Measurements from ENCODE around the gene OXLD1. TPM values are rescaled to one million over a fixed set of nuclear protein-coding genes. Genes with fewer than 3 reads are reported as not detected.
A peak's percentile ranks its signal among the peaks of the same experiment; 100 is the strongest.

The OXLD1 gene
- total RNA-seq, 1 experiment from 2014 or later: 36.1 TPM

DNA sequence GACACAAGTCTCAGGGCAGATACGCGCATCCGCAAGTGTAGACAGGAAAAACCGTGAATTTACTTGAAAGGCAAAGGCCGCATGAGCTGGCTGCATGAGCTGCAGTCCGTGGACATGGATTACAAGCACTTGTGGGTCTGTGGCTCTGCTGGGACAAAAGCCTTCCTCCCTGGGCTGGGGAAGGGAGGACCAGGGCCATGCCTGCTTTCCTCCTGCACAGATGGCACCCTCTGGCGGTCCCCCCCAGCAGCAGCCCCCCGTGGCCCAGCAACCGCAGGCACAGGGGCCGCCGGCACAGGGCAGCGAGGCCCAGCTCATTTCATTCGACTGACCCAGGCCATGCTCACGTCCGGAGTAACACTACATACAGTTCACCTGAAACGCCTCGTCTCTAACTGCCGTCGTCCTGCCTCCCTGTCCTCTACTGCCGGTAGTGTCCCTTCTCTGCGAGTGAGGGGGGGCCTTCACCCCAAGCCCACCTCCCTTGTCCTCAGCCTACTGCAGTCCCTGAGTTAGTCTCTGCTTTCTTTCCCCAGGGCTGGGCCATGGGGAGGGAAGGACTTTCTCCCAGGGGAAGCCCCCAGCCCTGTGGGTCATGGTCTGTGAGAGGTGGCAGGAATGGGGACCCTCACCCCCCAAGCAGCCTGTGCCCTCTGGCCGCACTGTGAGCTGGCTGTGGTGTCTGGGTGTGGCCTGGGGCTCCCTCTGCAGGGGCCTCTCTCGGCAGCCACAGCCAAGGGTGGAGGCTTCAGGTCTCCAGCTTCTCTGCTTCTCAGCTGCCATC, 35.1 kb upstream of the OXLD1 start:
- peaks cover 62% of the 10 kb centered on the region for H3K36me3 ChIP-seq (ENCODE audit: insufficient read depth, low read length, poor library complexity, severe bottlenecking)
- no peaks in the 10 kb centered on the region for H3K9me3 ChIP-seq (ENCODE audit: low read depth, low read length, poor library complexity, severe bottlenecking)
- intact Hi-C loops (cut with micrococcal nuclease; ENCODE audit: unreplicated experiment): no loop called here
- ChIA-PET POLR2A (ENCODE audit: low non-redundant PET) (interaction anchor here (0.7 kb wide), 1 partner anchor 365 kb away, joined by 3 read pairs; no protein-coding TSS in a partner anchor), CTCF (no interaction called here)
- H3K27me3 ChIP-seq (replicated peaks; ENCODE audit: insufficient read depth, low read depth, low read length, poor library complexity): no peaks in the 10 kb centered on the region
- H3K27ac ChIP-seq (ENCODE audit: low read depth, low read length, poor library complexity, severe bottlenecking): peak overlapping the region; percentile 97
- DNase-seq (ENCODE audit: low spot score): no peak
- no TSS peak for BruUV-seq (replicated peaks)
- TF ChIP-seq, protein P1, sequence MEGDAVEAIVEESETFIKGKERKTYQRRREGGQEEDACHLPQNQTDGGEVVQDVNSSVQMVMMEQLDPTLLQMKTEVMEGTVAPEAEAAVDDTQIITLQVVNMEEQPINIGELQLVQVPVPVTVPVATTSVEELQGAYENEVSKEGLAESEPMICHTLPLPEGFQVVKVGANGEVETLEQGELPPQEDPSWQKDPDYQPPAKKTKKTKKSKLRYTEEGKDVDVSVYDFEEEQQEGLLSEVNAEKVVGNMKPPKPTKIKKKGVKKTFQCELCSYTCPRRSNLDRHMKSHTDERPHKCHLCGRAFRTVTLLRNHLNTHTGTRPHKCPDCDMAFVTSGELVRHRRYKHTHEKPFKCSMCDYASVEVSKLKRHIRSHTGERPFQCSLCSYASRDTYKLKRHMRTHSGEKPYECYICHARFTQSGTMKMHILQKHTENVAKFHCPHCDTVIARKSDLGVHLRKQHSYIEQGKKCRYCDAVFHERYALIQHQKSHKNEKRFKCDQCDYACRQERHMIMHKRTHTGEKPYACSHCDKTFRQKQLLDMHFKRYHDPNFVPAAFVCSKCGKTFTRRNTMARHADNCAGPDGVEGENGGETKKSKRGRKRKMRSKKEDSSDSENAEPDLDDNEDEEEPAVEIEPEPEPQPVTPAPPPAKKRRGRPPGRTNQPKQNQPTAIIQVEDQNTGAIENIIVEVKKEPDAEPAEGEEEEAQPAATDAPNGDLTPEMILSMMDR (conservative IDR thresholded peaks at IDR 0.05; ENCODE audit: low read depth, low read length): 0 out of 2 replicates have a peak, but pooled peaks have one; percentile 9
- no peak for TF ChIP-seq EZH2 (IDR thresholded peaks at IDR 0.05; ENCODE audit: borderline replicate concordance, low read depth, low read length, poor library complexity, severe bottlenecking)
- peaks cover 23% of the 10 kb centered on the region for H3K4me1 ChIP-seq (ENCODE audit: insufficient read depth, low read length, poor library complexity, severe bottlenecking)
- H3K4me3 ChIP-seq (ENCODE audit: low read depth, low read length, poor library complexity, severe bottlenecking): peak overlapping the region; percentile 98

DNA sequence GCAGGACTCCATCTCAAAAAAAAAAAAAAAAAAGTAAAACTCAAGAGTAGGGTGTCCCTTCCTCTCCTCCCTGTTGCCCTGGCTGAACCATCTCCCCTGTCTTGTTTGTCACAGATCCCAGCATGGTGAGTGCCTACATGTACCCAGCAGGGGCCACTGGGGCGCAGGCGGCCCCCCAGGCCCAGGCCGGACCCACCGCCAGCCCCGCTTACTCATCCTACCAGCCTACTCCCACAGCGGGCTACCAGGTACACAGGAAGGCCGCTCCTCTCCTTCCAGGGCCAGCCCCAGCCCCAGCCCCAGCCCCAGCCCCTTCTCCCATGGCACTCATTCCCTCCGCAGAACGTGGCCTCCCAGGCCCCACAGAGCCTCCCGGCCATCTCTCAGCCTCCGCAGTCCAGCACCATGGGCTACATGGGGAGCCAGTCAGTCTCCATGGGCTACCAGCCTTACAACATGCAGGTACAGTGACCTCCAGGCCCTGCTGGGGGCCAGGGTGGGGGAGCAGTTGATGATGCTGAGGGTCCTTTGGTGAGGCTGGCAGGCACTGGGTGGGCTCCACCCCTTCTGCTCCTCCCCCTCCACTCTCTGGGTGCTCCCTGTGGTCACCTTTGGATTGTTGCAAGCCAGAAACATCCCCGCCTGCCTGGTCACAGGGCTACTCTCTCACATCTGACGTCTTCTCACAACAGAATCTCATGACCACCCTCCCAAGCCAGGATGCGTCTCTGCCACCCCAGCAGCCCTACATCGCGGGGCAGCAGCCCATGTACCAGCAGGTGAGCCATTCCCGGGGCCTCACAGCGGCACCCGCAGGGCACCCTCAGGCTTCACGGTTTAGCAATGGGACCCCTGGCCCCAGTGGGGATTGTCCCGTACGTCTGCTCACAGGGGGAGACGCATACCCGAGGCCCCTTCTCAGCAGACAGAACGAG, 34.2 kb upstream of the OXLD1 start:
- Histone ChIP-seq H3K4me3 (ENCODE audit: low read depth, low read length, poor library complexity, severe bottlenecking) (no peak overlapping the region), H3K27ac (ENCODE audit: low read depth, low read length, poor library complexity, severe bottlenecking) (peak overlapping the region; percentile 97), H3K27me3 (replicated peaks; ENCODE audit: insufficient read depth, low read depth, low read length, poor library complexity) (no peaks in the 10 kb centered on the region), H3K9me3 (ENCODE audit: low read depth, low read length, poor library complexity, severe bottlenecking) (no peaks in the 10 kb centered on the region), H3K36me3 (ENCODE audit: insufficient read depth, low read length, poor library complexity, severe bottlenecking) (peaks cover 59% of the 10 kb centered on the region), H3K4me1 (ENCODE audit: insufficient read depth, low read length, poor library complexity, severe bottlenecking) (peaks cover 23% of the 10 kb centered on the region)
- intact Hi-C loops (cut with micrococcal nuclease; ENCODE audit: unreplicated experiment): no loop called here
- no TSS peak for BruUV-seq (replicated peaks)
- TF ChIP-seq, protein P1 (conservative IDR thresholded peaks at IDR 0.05; ENCODE audit: low read depth, low read length): no peak
- no peak for TF ChIP-seq EZH2 (IDR thresholded peaks at IDR 0.05; ENCODE audit: borderline replicate concordance, low read depth, low read length, poor library complexity, severe bottlenecking)
- CTCF ChIA-PET: no interaction called here
- POLR2A ChIA-PET (ENCODE audit: low non-redundant PET): interaction anchor here (0.7 kb wide), 1 partner anchor 330 kb away, joined by 7 read pairs; no protein-coding TSS in a partner anchor
- no peak for DNase-seq (ENCODE audit: low spot score)

DNA sequence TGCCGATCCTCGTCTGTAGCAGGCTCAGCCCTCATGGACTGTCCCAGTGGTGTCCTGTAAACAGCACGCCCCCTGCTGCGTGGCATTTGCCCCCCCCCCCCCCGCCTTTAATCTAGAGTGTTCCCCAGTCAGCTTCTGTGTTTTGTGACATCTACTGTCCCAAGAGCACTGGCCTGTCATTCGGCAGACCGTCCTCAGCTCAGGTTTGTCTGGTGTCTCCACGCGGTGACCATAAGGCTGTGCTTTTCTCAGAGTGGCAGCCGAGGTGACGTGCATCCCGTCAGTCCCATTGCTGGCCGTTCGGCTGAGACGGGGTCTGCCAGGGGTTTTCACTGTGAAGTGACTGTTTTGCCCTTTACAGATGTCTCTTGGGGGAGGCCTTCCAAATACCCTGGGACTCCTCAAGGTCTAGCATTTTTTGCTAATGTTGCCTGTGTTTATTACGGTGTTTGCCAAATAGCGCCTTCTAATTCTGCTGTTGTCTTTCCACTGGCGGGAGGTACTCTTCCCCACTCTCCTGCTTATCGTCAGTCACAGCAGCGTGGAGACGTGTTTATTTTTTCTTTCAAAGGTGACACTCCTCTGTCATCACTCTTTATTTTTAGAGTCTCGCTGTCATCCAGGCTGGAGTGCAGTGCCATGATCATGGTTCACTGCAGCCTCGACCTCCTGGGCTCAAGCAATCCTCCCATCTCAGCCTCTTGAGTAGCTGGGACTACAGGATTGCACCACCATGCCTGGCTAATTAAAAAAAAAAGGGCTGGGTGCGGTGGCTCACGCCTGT, 31.0 kb upstream of the OXLD1 start:
- no peak for DNase-seq (ENCODE audit: low spot score)
- Histone ChIP-seq H3K4me3 (ENCODE audit: low read depth, low read length, poor library complexity, severe bottlenecking) (no peak overlapping the region), H3K27me3 (replicated peaks; ENCODE audit: insufficient read depth, low read depth, low read length, poor library complexity) (no peaks in the 10 kb centered on the region), H3K27ac (ENCODE audit: low read depth, low read length, poor library complexity, severe bottlenecking) (no peak overlapping the region), H3K9me3 (ENCODE audit: low read depth, low read length, poor library complexity, severe bottlenecking) (no peaks in the 10 kb centered on the region), H3K4me1 (ENCODE audit: insufficient read depth, low read length, poor library complexity, severe bottlenecking) (peaks cover 17% of the 10 kb centered on the region), H3K36me3 (ENCODE audit: insufficient read depth, low read length, poor library complexity, severe bottlenecking) (peaks cover 71% of the 10 kb centered on the region)
- BruUV-seq (replicated peaks): no TSS peak
- TF ChIP-seq, protein P1 (conservative IDR thresholded peaks at IDR 0.05; ENCODE audit: low read depth, low read length): no peak
- TF ChIP-seq EZH2 (IDR thresholded peaks at IDR 0.05; ENCODE audit: borderline replicate concordance, low read depth, low read length, poor library complexity, severe bottlenecking): no peak
- ChIA-PET CTCF (interaction anchor here (0.6 kb wide), 1 partner anchor 1225 kb away, joined by 4 read pairs; no protein-coding TSS in a partner anchor), POLR2A (ENCODE audit: low non-redundant PET) (no interaction called here)
- intact Hi-C loops (cut with micrococcal nuclease; ENCODE audit: unreplicated experiment): no loop called here

Measured in A673 (cell line).